HCT116 (cell line): ENCODE measurements around the gene ANKIB1. TPM values are rescaled to one million over a fixed set of nuclear protein-coding genes. Genes with fewer than 3 reads are reported as not detected.

ENCODE experiments used
- ATAC-seq: fragments of 200-7000 bp; cut with Tn5 transposase; 2 replicates; pipeline ENCODE4 v1.9.1; 2020; ENCODE audit warnings: mild to moderate bottlenecking, moderate library complexity
- BruUV-seq: library from RNA; stranded (reverse); fragments of 400-500 nt; replicated peaks from 2 replicates; lab custom pipeline; 2021; lab: Mats Ljungman, UMichigan
- CTCF ChIA-PET: fragments of 300-600 bp; sonication (Branson Sonifier 250); formaldehyde crosslinking; loops from one replicate; lab custom pipeline; 2021; ENCODE audit warnings: antibody characterized with exemption; lab: Charles Lee
- POLR2A ChIA-PET: fragments of 300-600, 350-600 bp; sonication (Branson Sonifier 250); formaldehyde crosslinking; loops from one replicate; lab custom pipeline; 2021; ENCODE audit warnings: antibody characterized with exemption; lab: Charles Lee
- RAD21 ChIA-PET, 2 experiments: fragments of 300-600 bp; sonication (Branson Sonifier 250); formaldehyde crosslinking; loops; one replicate each; lab custom pipeline; 2023; ENCODE audit warnings: low total read pairs in 2 of 2; ENCODE audit not compliant: uncharacterized antibody in 2 of 2, unreplicated experiment in 2 of 2, low non-redundant PET in 1 of 2; lab: Charles Lee
- DNase-seq: peaks from one replicate; pipeline ENCODE4 v3.0.0-alpha.2; 2010; ENCODE audit warnings: low read depth, low spot score
- H2AFZ ChIP-seq: fragments of 200-600 bp; shearing (Covaris generic), sonication (generic); 2 replicates; pipeline ENCODE4 v1.6.1; 2017; ENCODE audit warnings: low read depth, mixed run types, mixed read lengths, antibody characterized with exemption, low read length; ENCODE audit not compliant: poor library complexity, severe bottlenecking
- H3K27ac ChIP-seq: 2 replicates; pipeline ENCODE4 v1.5.1; 2012; ENCODE audit warnings: low read depth, low read length
- H3K27me3 ChIP-seq: fragments of 200-600 bp; sonication (generic); 2 replicates; pipeline ENCODE4 v1.6.1; 2016; ENCODE audit warnings: mixed run types, low read length, mixed read lengths; ENCODE audit not compliant: insufficient read depth
- H3K36me3 ChIP-seq, 2 experiments: fragments of 200-500 bp in 1 of 2; fragments of 200-600 bp in 1 of 2; sonication (Bioruptor generic) in 1 of 2; sonication (generic) in 1 of 2; 2 replicates each; pipeline versions ENCODE4 v1.5.1 to v1.6.1; 2014 to 2016; ENCODE audit warnings: low read length in 2 of 2, inconsistent platforms in 1 of 2, mixed read lengths in 1 of 2, mixed run types in 1 of 2; ENCODE audit not compliant: insufficient read depth in 2 of 2, control insufficient read depth in 1 of 2
- H3K4me1 ChIP-seq, 2 experiments: fragments of 200-600 bp in 1 of 2; sonication (generic) in 1 of 2; 2 replicates each; pipeline versions ENCODE4 v1.5.1 to v1.6.1; 2012 to 2017; ENCODE audit warnings: low read length in 2 of 2, inconsistent platforms in 1 of 2, mild to moderate bottlenecking in 1 of 2, mixed read lengths in 1 of 2, mixed run types in 1 of 2, moderate library complexity in 1 of 2; ENCODE audit not compliant: insufficient read depth in 2 of 2, control insufficient read depth in 1 of 2
- H3K4me2 ChIP-seq: fragments of 200-600 bp; sonication (generic); 2 replicates; pipeline ENCODE4 v1.6.1; 2017; ENCODE audit warnings: mixed run types, low read length, mixed read lengths
- H3K4me3 ChIP-seq, 2 experiments: fragments of 200-600 bp in 1 of 2; sonication (generic) in 1 of 2; replicated peaks in 1 of 2; 2 replicates each; pipeline ENCODE4 v1.5.1; 2011 to 2016; ENCODE audit warnings: low read length in 2 of 2, control low read depth in 1 of 2, low read depth in 1 of 2, mild to moderate bottlenecking in 1 of 2, mixed read lengths in 1 of 2, mixed run types in 1 of 2
- H3K79me2 ChIP-seq: fragments of 200-600 bp; sonication (generic); 2 replicates; pipeline ENCODE4 v1.6.1; 2017; ENCODE audit warnings: mild to moderate bottlenecking, mixed run types, low read length, moderate library complexity, mixed read lengths; ENCODE audit not compliant: insufficient read depth
- H3K9ac ChIP-seq: fragments of 200-600 bp; sonication (generic); 2 replicates; pipeline ENCODE4 v1.6.1; 2016; ENCODE audit warnings: low read length, mixed read lengths
- H3K9me2 ChIP-seq: fragments of 200-600 bp; sonication (generic), shearing (Covaris generic); 2 replicates; pipeline ENCODE4 v1.6.1; 2017; ENCODE audit warnings: mixed run types, mild to moderate bottlenecking, moderate library complexity; ENCODE audit not compliant: insufficient read depth
- H3K9me3 ChIP-seq, 2 experiments: fragments of 200-500 bp in 1 of 2; fragments of 200-600 bp in 1 of 2; sonication (Bioruptor generic) in 1 of 2; sonication (generic) in 1 of 2; 2 replicates each; pipeline ENCODE4 v1.6.1; 2014 to 2017; ENCODE audit warnings: low read length in 2 of 2, mixed read lengths in 2 of 2, inconsistent platforms in 1 of 2, low read depth in 1 of 2, mild to moderate bottlenecking in 1 of 2, mixed run types in 1 of 2, moderate library complexity in 1 of 2; ENCODE audit not compliant: control insufficient read depth in 1 of 2, insufficient read depth in 1 of 2
- H4K20me1 ChIP-seq: fragments of 200-600 bp; sonication (generic), shearing (Covaris generic); 2 replicates; pipeline ENCODE4 v1.6.1; 2017; ENCODE audit warnings: mixed run types, mild to moderate bottlenecking, moderate library complexity; ENCODE audit not compliant: insufficient read depth
- CBX3 ChIP-seq: IDR thresholded peaks from 2 replicates; pipeline ENCODE4 v1.6.1; 2012; ENCODE audit warnings: low read depth
- CEBPB ChIP-seq: IDR thresholded peaks from 2 replicates; pipeline ENCODE4 v1.6.1; 2012; ENCODE audit warnings: low read depth
- EGR1 ChIP-seq: IDR thresholded peaks from 2 replicates; pipeline ENCODE4 v1.6.1; 2012; ENCODE audit warnings: low read depth
- ELF1 ChIP-seq: IDR thresholded peaks from 2 replicates; pipeline ENCODE4 v1.6.1; 2012; ENCODE audit warnings: low read depth, borderline replicate concordance
- FOSL1 ChIP-seq: IDR thresholded peaks from 2 replicates; pipeline ENCODE4 v1.6.1; 2012; ENCODE audit warnings: low read depth
- POLR2A ChIP-seq: IDR thresholded peaks from 2 replicates; pipeline ENCODE4 v1.7.0; 2011; ENCODE audit warnings: borderline replicate concordance; ENCODE audit not compliant: insufficient read depth, insufficient read length; ENCODE audit errors: extremely low read depth
- RAD21 ChIP-seq: IDR thresholded peaks from 2 replicates; pipeline ENCODE4 v1.6.1; 2012; ENCODE audit warnings: low read depth, mild to moderate bottlenecking
- TCF7L2 ChIP-seq: IDR thresholded peaks from 2 replicates; pipeline ENCODE4 v1.7.0; 2011; ENCODE audit warnings: borderline replicate concordance, inconsistent platforms; ENCODE audit not compliant: insufficient read depth, insufficient read length; ENCODE audit errors: extremely low read depth
- YY1 ChIP-seq: IDR thresholded peaks from 2 replicates; pipeline ENCODE4 v1.6.1; 2011; ENCODE audit warnings: low read length, low read depth, moderate library complexity, mild to moderate bottlenecking; ENCODE audit not compliant: insufficient replicate concordance; ENCODE audit errors: extremely low read depth
- ZNF274 ChIP-seq: fragments of 200-500 bp; sonication (Bioruptor generic); IDR thresholded peaks from 2 replicates; pipeline ENCODE4 v1.6.1; 2014; ENCODE audit warnings: mild to moderate bottlenecking, low read depth, low read length, inconsistent platforms
- intact Hi-C: fragments of 100-400 bp; cut with micrococcal nuclease; formaldehyde crosslinking; loops from 2 replicates; pipeline ENCODE4 v1.10.0; 2022
- total RNA-seq: library from RNA; stranded (reverse); gene quantifications from one replicate; pipeline ENCODE4 v1.2.1, GENCODE V29; 2021; ENCODE audit not compliant: unreplicated experiment
- TF ChIP-seq, protein P1 (sequence below): IDR thresholded peaks from 2 replicates; pipeline ENCODE4 v1.6.1; 2012
- TF ChIP-seq, protein P2 (sequence below), 3 experiments: fragments of 200-600 bp in 1 of 3; sonication (generic) in 1 of 3; IDR thresholded peaks in 2 of 3; conservative IDR thresholded peaks in 1 of 3; 2 replicates each; pipeline ENCODE4 v1.5.1; 2012 to 2017; ENCODE audit warnings: low read depth in 2 of 3, low read length in 2 of 3, antibody characterized with exemption in 1 of 3, borderline replicate concordance in 1 of 3, control low read depth in 1 of 3, mild to moderate bottlenecking in 1 of 3, mixed read lengths in 1 of 3, mixed run types in 1 of 3, moderate library complexity in 1 of 3; ENCODE audit not compliant: insufficient read depth in 1 of 3
- TF ChIP-seq, protein P3 (sequence below): IDR thresholded peaks from 2 replicates; pipeline ENCODE4 v1.6.1; 2012; ENCODE audit warnings: low read depth

Gene ANKIB1
- total RNA-seq, 1 experiment from 2014 or later, result 41.2 TPM

DNA sequence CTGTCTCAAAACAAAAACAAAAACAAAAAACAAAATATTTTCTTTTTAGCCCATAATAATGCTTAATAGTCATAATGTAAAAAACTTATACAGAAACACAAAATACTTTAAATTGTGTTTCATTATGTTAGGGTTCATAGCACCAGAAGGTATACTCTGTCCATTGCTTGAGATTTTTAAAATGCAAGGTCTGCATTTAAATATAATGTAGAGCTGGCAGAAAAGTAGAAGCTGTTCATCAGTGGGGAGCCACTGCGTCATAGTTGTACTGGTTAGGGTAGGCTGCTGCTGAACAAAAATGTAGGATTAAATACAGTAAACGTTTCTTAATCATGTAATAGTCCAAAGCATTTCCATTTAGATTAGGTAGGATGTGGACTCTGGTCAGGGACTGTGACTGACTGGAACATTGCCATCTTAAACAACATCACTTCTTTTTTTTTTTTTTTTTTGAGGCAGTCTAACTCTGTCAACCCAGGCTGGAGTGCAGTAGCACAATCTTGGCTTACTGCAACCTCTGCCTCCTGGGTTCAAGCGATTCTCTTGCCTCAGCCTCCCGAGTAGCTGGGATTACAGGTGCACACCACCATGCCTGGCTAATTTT is 85.2 kb downstream of the ANKIB1 start:
- H2AFZ ChIP-seq, result no peak overlapping the region
- H3K4me1 ChIP-seq, result no peaks in the 10 kb centered on the region
- BruUV-seq, result no TSS peak
- H3K9ac ChIP-seq, result no peak overlapping the region
- ChIA-PET CTCF (no interaction called here), POLR2A (no interaction called here), RAD21 (no interaction called here)
- no peaks in the 10 kb centered on the region for H3K27me3 ChIP-seq
- H3K4me2 ChIP-seq, result no peak overlapping the region
- H3K9me2 ChIP-seq, result no peaks in the 10 kb centered on the region
- no peak overlapping the region for H3K4me3 ChIP-seq
- DNase-seq (no peak), ATAC-seq (no peak)
- no peaks in the 10 kb centered on the region; a peak in 1 of 4 replicates for H3K9me3 ChIP-seq
- intact Hi-C loops, result no loop called here
- no peaks in the 10 kb centered on the region for H3K79me2 ChIP-seq
- no peaks in the 10 kb centered on the region; the same call in 1 of the 2 replicates for H4K20me1 ChIP-seq
- H3K27ac ChIP-seq, result no peak overlapping the region
- H3K36me3 ChIP-seq, result peaks cover 0 to 3% of the 10 kb centered on the region in 2 experiments; a peak in 1 of 4 replicates
- TF ChIP-seq RAD21 (no peak), ELF1 (no peak), EGR1 (no peak), FOSL1 (no peak), CEBPB (no peak)
- TF ChIP-seq, protein P1, sequence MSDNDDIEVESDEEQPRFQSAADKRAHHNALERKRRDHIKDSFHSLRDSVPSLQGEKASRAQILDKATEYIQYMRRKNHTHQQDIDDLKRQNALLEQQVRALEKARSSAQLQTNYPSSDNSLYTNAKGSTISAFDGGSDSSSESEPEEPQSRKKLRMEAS, result no peak
- TF ChIP-seq, protein P2, sequence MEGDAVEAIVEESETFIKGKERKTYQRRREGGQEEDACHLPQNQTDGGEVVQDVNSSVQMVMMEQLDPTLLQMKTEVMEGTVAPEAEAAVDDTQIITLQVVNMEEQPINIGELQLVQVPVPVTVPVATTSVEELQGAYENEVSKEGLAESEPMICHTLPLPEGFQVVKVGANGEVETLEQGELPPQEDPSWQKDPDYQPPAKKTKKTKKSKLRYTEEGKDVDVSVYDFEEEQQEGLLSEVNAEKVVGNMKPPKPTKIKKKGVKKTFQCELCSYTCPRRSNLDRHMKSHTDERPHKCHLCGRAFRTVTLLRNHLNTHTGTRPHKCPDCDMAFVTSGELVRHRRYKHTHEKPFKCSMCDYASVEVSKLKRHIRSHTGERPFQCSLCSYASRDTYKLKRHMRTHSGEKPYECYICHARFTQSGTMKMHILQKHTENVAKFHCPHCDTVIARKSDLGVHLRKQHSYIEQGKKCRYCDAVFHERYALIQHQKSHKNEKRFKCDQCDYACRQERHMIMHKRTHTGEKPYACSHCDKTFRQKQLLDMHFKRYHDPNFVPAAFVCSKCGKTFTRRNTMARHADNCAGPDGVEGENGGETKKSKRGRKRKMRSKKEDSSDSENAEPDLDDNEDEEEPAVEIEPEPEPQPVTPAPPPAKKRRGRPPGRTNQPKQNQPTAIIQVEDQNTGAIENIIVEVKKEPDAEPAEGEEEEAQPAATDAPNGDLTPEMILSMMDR (IDR thresholded peaks at IDR 0.05 in 2 of 3, conservative IDR thresholded peaks at IDR 0.05 in 1 of 3; ENCODE audit: borderline replicate concordance in 1 of 3, insufficient read depth in 1 of 3, low read depth in 2 of 3, low read length in 2 of 3), result no peak

DNA sequence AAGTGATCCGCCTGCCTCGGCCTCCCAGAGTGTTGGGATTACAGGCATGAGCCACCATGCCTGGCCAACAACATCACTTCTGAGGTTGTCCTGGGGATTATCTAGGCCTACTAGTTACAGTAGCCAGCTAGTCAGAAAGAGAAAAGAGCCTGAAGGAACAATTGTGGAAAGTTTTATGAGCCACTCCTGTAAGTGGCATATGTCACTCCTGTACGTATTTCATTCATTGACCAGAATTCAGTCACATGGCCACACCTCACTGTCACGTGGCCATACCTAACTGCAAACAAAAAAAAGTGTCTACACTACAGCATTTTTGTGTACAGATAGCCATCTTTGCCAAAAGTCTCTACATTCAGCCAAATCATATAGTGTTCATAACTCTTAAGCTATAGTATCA is 85.7 kb downstream of the ANKIB1 start:
- Histone ChIP-seq H3K27me3 (no peaks in the 10 kb centered on the region), H3K4me1 (no peaks in the 10 kb centered on the region), H3K27ac (no peak overlapping the region), H3K4me3 (no peak overlapping the region), H3K4me2 (no peak overlapping the region), H3K36me3 (peaks cover 0 to 3% of the 10 kb centered on the region in 2 experiments; a peak in 1 of 4 replicates), H4K20me1 (no peaks in the 10 kb centered on the region; the same call in 1 of the 2 replicates), H2AFZ (no peak overlapping the region), H3K79me2 (no peaks in the 10 kb centered on the region), H3K9me2 (no peaks in the 10 kb centered on the region), H3K9me3 (no peaks in the 10 kb centered on the region; a peak in 1 of 4 replicates), H3K9ac (no peak overlapping the region)
- BruUV-seq, result no TSS peak
- ATAC-seq (no peak), DNase-seq (no peak)
- intact Hi-C loops, result no loop called here
- CTCF ChIA-PET, result no interaction called here
- POLR2A ChIA-PET, result no interaction called here
- RAD21 ChIA-PET, result no interaction called here
- TF ChIP-seq CEBPB (no peak), CBX3 (no peak), YY1 (no peak), ZNF274 (no peak), TCF7L2 (no peak), POLR2A (no peak)
- TF ChIP-seq, protein P3, sequence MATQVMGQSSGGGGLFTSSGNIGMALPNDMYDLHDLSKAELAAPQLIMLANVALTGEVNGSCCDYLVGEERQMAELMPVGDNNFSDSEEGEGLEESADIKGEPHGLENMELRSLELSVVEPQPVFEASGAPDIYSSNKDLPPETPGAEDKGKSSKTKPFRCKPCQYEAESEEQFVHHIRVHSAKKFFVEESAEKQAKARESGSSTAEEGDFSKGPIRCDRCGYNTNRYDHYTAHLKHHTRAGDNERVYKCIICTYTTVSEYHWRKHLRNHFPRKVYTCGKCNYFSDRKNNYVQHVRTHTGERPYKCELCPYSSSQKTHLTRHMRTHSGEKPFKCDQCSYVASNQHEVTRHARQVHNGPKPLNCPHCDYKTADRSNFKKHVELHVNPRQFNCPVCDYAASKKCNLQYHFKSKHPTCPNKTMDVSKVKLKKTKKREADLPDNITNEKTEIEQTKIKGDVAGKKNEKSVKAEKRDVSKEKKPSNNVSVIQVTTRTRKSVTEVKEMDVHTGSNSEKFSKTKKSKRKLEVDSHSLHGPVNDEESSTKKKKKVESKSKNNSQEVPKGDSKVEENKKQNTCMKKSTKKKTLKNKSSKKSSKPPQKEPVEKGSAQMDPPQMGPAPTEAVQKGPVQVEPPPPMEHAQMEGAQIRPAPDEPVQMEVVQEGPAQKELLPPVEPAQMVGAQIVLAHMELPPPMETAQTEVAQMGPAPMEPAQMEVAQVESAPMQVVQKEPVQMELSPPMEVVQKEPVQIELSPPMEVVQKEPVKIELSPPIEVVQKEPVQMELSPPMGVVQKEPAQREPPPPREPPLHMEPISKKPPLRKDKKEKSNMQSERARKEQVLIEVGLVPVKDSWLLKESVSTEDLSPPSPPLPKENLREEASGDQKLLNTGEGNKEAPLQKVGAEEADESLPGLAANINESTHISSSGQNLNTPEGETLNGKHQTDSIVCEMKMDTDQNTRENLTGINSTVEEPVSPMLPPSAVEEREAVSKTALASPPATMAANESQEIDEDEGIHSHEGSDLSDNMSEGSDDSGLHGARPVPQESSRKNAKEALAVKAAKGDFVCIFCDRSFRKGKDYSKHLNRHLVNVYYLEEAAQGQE, result no peak
